GM19193 (cell line): ENCODE data around the gene WIZ.

Experiments used
- POLR2A ChIP-seq: IDR thresholded peaks from 4 replicates; pipeline ENCODE4 v1.6.1; 2011; ENCODE audit not compliant: insufficient read depth, insufficient read length; ENCODE audit errors: extremely low read depth

The WIZ gene, protein sequence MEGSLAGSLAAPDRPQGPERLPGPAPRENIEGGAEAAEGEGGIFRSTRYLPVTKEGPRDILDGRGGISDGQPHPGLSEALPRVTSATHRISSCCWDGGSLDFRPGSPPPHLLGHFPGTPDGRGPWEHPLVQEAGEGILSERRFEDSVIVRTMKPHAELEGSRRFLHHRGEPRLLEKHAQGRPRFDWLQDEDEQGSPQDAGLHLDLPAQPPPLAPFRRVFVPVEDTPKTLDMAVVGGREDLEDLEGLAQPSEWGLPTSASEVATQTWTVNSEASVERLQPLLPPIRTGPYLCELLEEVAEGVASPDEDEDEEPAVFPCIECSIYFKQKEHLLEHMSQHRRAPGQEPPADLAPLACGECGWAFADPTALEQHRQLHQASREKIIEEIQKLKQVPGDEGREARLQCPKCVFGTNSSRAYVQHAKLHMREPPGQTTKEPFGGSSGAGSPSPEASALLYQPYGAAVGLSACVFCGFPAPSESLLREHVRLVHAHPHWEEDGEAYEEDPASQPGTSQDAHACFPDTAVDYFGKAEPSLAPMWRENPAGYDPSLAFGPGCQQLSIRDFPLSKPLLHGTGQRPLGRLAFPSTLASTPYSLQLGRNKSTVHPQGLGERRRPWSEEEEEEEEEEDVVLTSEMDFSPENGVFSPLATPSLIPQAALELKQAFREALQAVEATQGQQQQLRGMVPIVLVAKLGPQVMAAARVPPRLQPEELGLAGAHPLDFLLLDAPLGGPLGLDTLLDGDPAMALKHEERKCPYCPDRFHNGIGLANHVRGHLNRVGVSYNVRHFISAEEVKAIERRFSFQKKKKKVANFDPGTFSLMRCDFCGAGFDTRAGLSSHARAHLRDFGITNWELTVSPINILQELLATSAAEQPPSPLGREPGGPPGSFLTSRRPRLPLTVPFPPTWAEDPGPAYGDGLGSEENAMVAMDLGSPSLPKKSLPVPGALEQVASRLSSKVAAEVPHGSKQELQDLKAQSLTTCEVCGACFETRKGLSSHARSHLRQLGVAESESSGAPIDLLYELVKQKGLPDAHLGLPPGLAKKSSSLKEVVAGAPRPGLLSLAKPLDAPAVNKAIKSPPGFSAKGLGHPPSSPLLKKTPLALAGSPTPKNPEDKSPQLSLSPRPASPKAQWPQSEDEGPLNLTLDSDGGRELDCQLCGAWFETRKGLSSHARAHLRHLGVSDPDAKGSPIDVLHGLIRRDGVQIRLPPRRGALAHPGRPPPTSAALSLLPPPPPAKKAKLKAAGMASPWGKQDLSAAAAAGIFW (N-terminal part only)

DNA sequence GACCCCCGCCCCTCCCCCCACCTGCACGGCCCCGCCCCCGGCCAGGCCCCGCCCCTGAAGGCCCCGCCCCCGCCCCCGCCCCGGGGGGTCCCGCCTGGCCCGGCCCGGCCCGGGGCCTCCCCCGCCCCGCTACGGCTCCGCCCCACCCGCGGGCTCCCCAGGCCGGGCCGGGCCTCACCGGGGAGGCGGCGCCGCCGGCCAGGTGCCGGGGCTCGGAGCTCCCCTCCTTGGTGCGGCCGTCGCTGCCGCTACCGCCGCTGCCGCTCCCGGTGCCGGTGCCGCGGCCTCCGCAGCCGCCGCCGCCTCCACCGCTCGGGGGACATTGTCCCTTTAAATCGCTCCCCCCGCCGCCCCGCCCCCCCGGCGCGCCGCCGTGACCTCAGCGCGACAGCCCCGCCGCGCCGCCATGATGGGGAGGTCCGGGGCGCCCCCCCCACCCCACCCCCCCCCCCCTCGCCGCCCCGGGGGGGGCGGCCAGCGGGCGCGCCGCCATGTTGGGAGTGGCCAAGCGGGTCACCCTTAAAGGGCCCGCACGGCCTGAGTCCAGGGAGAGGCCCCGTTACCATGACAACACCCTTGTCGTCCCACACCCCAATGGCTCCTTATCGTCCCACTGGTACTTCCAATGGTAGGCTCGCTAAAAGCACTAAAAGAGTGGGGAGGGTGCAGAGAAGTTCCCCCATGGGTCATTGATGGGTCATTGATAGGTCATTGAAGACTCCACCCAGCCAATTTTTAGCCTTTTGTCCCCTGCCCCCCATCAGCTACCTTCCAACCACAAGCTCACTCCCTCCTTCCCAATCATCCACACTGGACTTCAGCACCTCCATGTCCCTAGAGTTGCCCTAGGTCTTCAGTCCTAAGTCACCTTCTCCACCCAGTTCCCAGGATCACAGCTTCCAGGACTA lies at the start of gene WIZ:
WIZ (minus strand) TSS at position 337 of the 908 bp plus-strand sequence. CDS start 1,649 bp downstream, outside the sequence.
- TF ChIP-seq POLR2A, result no peak

DNA sequence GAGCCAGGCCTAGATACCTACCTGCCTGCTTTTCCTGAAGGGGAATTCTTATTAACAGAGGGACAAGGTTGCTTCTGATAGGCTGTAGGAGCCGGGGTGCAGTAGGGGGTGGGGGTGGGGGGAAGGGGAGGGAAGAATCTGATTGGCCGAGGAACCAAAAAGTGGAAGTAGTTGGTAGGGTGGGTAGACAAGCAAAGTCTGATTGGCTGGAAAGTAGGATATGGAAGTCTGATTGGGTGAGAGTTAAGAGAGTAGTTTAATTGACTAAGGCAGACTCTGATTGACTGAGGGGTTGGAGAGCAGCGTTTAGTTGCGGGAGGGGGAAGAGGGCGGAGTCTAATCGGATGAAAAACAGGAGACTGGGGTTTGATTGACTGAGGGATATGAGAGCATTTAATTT lies 49.2 kb upstream of the WIZ start:
- no peak for TF ChIP-seq POLR2A

DNA sequence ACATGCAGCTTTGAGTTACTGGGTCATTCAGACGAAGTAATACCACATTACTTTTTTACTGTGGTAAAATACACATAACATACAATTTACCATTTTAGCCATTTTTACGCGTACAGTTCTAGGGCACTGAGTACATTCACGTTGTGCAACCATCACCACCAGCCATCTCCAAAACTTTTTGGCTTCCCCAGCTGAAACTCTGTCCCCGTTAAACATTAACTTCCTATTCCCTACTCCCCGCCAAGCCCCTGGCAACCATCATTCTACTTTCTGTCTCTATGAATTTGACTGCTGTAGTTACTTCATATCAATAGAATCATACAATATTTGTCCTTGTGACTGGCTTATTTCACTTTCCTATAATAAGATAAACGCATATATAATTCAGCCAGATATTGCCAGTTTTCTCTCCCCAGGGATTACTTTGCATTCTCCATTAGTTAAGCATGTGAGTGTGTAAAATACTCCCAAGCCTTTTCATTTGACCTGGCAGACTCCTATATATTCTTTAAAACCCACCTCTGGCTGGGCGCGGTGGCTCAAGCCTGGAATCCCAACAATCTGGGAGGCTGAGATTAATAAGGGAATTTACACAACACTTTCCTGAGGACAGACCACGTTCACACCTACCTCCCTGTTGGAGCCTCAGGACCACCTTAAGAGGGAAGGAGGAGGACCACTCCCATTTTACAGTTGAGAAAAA lies 48.6 kb upstream of the WIZ start:
- TF ChIP-seq POLR2A, result no peak

DNA sequence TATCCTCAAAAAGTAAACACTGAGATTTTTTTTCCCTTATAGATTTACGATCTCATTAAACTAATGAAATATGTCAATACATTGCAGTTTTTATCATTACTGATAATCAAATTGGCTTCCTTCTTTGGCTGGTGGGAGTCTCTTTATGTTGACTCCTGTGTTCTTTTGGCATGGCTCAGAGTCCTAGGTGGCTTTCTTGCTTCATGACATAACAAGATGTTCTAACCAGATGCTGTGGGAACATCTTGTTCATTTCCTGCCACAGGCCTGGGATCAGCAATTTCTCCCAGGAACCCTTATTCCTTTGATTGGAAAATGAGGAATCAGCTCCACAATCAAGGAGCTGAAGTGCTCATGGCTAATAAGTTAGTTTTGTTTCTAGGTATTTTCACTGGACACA lies 45.4 kb upstream of the WIZ start:
- no peak for TF ChIP-seq POLR2A

DNA sequence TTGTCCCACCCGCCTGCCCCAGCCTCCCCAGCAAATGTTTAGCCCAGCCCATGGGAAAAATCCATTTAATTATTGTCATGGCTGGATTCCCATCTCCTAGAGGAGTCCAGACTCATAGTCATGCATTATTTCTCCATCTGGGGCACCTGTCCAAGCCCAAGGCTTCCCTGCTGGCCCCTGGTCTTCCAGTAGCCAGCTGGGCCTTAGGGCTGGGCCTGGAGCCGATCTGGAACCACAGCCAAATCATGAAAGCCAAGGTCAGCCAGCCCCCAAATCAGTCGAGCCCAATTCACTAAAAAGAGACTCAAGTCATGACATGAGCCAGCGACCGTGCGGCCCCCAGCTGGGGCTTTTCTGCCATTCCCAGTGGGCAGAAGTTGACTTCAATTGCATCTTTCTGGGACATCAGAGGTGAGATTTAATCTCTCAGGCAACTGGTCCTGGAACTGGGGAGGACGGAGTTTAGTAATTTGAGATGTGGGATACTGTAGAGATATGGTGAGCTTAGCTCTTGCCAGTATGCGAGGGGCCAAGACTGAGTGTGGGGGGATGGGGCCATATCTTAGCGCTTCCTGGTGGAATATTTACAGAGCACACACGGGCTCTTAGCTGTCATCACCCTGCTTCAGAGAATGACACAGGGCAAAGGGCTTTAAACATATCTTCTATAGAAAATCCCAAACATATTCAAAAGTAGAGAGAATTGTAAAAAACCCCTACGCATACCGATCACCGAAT lies 38.9 kb upstream of the WIZ start:
- no peak for TF ChIP-seq POLR2A

DNA sequence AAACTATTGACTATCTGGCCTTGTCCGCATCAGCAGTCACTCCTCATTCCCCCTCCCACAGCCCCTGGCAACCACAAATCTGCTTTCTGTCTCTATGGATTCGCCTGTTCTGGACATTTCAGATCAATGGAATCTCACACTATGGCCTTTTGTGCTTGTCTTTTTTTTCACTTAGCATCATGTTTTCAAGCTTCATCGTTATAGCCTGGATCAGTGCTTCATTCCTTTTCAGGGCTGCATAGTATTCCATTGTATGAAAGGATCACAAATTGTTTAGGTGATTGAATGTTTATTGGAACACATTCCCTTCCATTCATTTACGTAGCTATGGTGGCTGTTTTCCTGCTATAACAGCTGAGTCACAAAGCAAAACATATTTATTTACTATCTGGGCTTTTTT lies 37.3 kb upstream of the WIZ start:
- no peak for TF ChIP-seq POLR2A

DNA sequence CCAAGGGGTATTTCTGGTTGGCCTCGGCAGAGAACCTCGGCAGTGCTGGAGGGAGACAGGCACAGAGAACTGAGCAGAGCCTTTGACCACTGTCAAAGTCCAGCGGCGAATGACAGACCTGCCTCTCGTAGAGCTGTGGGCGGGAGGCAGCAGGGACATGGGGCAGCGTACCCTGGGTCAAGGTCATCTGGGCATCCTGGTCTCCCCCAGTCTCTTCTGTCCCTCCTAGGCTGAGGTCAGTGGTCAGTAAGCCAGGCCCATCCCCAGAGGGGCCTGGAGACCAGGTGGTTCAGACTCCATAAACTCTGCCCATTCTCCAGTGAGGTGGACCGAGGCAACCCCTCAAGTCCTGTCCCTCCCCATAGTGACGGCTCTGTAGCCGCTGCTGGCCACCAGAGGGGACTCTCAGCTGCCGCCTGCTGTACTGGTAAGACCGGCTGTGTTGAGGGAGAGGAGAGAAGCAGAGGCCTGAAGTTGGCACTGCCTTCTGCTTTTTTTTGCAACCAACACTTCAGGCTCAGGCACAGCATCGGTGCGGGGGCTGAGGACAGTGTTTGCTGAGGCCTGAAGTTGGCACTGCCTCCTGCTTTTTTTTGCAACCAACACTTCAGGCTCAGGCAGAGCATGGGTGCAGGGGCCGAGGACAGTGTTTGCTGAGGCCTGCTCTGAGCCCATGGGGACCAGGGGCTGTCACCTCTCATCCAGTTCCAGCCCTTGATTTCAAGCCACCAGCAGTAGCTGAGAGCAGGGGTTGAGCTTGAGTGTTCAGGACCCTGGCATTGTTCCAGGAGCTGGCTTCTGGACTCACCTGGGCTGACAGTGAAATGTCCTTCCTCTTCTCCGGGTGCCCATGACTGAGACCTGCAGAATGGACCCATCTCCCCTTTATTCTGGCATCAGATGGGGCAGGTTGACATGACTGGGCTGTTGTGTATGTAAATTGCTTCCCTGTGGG lies 29.9 kb upstream of the WIZ start, which contains the start of gene PGLYRP2:
PGLYRP2 (minus strand) TSS at position 111 of the 955 bp plus-strand sequence. CDS start 130 bp downstream, outside the sequence.
- no peak for TF ChIP-seq POLR2A

DNA sequence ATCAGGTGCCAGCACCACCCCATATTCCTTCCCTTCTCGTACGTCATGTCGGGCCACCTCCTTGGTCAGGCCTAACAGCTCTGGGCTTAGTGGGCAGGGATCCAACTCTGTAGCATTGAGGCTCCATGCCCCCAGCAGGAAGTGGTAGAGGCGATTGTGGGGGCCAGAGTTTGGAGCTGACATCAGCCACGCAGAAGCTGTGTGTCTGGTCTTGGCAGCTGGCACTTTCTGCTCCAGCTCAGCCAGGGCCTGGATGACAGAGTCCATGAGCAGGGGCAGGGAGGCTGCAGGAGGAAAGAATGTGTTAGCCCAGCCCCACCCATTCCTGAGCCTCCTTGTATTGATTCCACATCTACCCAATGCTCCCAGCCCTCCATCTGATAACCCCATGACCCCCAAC lies 26.6 kb upstream of the WIZ start:
- no peak for TF ChIP-seq POLR2A

DNA sequence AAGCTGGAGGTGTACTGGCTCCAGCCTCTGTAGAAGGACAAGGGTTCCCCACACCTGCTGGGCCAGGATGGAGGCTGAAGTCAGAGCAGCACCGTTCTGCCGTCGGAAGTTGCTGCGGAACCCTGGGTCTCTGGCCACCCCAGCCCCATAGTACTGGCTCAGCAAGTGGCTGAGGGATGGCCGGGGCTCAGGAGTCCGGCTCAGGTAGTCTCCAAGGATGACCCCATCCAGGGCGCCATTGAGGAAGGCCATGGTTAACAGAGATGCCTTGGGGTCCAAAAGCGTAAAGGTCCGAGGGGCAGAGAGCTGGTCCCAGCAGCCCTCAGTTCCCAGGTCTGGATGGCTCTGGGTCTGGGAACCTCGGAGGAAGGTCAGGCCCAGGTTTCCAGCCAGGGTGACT lies 25.9 kb upstream of the WIZ start:
- TF ChIP-seq POLR2A, result no peak

DNA sequence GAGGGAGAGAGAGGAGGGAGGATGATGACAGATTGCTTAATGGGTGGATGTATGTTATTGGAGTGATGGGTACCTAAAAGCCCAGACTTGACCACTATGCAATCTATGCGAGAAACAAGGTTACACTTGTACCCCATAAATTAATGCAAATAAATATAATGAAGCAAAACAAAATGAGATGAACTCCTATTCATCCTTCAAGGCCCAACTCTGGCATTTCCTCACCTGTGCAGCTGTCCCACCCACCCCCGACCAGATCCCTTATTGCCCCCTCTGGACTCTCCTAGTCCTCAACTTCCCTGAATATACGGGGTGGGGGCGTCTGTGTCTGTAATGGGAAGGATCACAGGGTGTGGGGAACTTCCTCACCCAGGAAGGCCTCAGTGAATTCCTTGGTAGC lies 25.4 kb upstream of the WIZ start:
- no peak for TF ChIP-seq POLR2A

DNA sequence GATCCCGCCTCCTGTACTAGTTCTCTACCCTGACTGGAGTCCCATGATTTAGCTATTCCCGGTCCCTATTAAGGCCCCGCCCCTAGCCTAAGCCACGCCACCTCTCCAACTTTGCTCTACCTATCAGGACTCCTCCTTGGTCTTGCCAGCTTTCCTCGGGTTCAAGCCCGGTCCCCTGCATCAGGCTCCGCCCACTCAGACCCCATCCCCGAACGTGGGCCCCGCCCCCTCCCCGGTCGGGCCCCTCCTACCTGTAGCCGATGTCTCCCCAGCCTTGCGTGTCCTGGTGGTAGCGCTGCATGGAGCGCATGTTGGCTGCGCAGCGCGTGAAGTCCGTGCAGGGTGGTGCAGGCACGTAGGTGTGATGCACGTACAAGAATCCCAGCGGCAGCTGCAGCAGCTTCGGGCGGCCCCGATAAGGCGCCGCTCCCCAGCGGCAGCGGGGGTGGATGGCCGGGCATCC lies 21.9 kb upstream of the WIZ start:
- TF ChIP-seq POLR2A, result no peak

DNA sequence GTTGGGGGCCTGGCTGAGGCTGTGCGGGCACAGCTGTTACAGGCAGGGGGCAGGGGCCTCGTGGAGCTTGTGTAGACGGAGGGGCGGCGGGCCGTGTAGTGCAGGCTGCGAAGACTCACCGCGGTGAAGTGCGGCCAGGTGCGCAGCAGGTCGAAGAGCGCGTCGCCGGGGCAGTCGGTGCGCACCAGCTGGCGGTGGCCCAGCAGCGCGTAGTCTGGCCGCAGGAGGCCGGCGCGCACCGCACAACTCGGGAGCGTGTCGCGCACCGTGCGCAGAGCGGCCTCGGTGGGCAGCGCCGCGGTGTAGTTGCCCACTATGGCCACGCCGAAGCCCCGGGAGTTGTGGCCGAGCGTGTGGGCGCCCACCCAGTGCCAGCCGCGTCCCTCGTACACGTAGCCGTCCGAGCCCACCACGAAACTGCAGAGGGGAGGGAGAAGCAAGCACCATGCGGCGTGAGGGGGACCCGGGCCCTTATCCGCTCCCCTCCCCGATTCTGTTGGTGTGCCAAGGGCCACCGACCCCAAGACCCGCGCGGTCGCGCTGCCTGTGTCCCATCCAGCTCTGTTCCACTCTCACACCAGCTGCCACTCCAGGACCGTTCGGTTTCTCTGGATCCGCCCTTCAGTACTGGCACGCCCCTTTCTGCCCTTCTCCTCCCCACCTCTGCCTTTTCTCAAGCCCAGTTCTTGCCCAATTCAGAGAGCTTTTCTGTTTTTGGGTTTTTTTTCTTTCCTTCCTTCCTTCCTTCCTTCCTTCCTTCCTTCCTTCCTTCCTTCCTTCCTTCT lies 19.9 kb upstream of the WIZ start:
- no peak for TF ChIP-seq POLR2A
